GM19438 (cell line): ENCODE measurements around the gene GALR2.
"Not testable (repeated sequence)": the region's sequence is repeated elsewhere in the genome, so short reads cannot be mapped to it uniquely, and the experiment has no call there.

ENCODE experiments used
- ATAC-seq: cut with Tn5 transposase; IDR thresholded peaks from one replicate; pipeline ENCODE4 v1.9.1; 2021; ENCODE audit warnings: low read depth; ENCODE audit not compliant: unreplicated experiment

The GALR2 gene

GRCh38 chr17:76049836-76050537 is 24.6 kb upstream of the GALR2 start:
- no peak for ATAC-seq

- ATAC-seq = no peak
Observed at GRCh38 chr17:76050538-76051467, 23.8 kb upstream of the GALR2 start.

GRCh38 chr17:76051561-76051960 is 23.0 kb upstream of the GALR2 start:
- no peak for ATAC-seq

GRCh38 chr17:76053246-76054111 is 21.1 kb upstream of the GALR2 start:
- ATAC-seq = no peak

GRCh38 chr17:76054112-76054476 is 20.5 kb upstream of the GALR2 start:
- ATAC-seq = no peak

GRCh38 chr17:76056882-76057281 is 17.7 kb upstream of the GALR2 start:
- no peak for ATAC-seq

GRCh38 chr17:76058264-76058663 is 16.3 kb upstream of the GALR2 start:
- ATAC-seq = not testable (repeated sequence)

GRCh38 chr17:76063875-76064546 is 10.6 kb upstream of the GALR2 start:
- no peak for ATAC-seq

- ATAC-seq = no peak
Observed at GRCh38 chr17:76065775-76066174, 8.8 kb upstream of the GALR2 start.

GRCh38 chr17:76071531-76072147 is 2.9 kb upstream of the GALR2 start:
- ATAC-seq = no peak

- peak; percentile 94 for ATAC-seq
Observed at GRCh38 chr17:76072148-76072858, 2.3 kb upstream of the GALR2 start, which contains the start of gene SRP68. Gene SRP68, minus strand, starts transcription at chr17:76072517. Its CDS starts 26 bp downstream, at chr17:76072491.

GRCh38 chr17:76075364-76076145 is 974 bp downstream of the GALR2 start:
- no peak for ATAC-seq

GRCh38 chr17:76076146-76076764 is 1.7 kb downstream of the GALR2 start:
- ATAC-seq = no peak

- no peak for ATAC-seq
Observed at GRCh38 chr17:76076765-76077583, 2.4 kb downstream of the GALR2 start.

GRCh38 chr17:76077584-76078110 is 3.1 kb downstream of the GALR2 start:
- no peak for ATAC-seq

- ATAC-seq = not testable (repeated sequence)
Observed at GRCh38 chr17:76078370-76078769, 3.8 kb downstream of the GALR2 start.
